RWPE2 (cell line): ENCODE data around the gene KIRREL3.

ENCODE experiments used
- ATAC-seq: fragments of 200-7000 bp; cut with Tn5 transposase; 3 replicates; pipeline ENCODE4 v1.9.1; 2021; ENCODE audit warnings: low read depth
- DNase-seq: peaks from one replicate; pipeline ENCODE4 v3.0.0-alpha.2; 2020; ENCODE audit warnings: low spot score
- H3K27ac ChIP-seq: fragments of 450-650 bp; 2 replicates; pipeline ENCODE4 v1.5.1; 2017; ENCODE audit warnings: mild to moderate bottlenecking; ENCODE audit not compliant: poor library complexity, severe bottlenecking
- H3K27me3 ChIP-seq: fragments of 250-450 bp; sonication (Bioruptor Pico); 2 replicates; pipeline ENCODE4 v1.5.1; 2021; ENCODE audit warnings: mild to moderate bottlenecking, moderate library complexity; ENCODE audit not compliant: insufficient read depth, poor library complexity, severe bottlenecking
- H3K36me3 ChIP-seq: fragments of 250-450 bp; sonication (Bioruptor Pico); 2 replicates; pipeline ENCODE4 v1.5.1; 2020; ENCODE audit warnings: low read depth, mild to moderate bottlenecking, moderate library complexity
- H3K4me1 ChIP-seq: fragments of 250-450 bp; sonication (Bioruptor Pico); 2 replicates; pipeline ENCODE4 v1.5.1; 2021; ENCODE audit warnings: mild to moderate bottlenecking, moderate library complexity; ENCODE audit not compliant: insufficient read depth, poor library complexity, severe bottlenecking
- H3K4me3 ChIP-seq: fragments of 250-450 bp; sonication (Bioruptor Pico); 2 replicates; pipeline ENCODE4 v1.5.1; 2021; ENCODE audit warnings: mild to moderate bottlenecking, moderate library complexity; ENCODE audit not compliant: severe bottlenecking
- H3K9me3 ChIP-seq: fragments of 250-450 bp; sonication (Bioruptor Pico); 2 replicates; pipeline ENCODE4 v1.5.1; 2021; ENCODE audit warnings: mild to moderate bottlenecking, moderate library complexity; ENCODE audit not compliant: severe bottlenecking
- CTCF ChIP-seq: fragments of 450-650 bp; IDR thresholded peaks from one replicate; pipeline ENCODE4 v1.5.1; 2017; ENCODE audit warnings: mild to moderate bottlenecking, moderate library complexity; ENCODE audit not compliant: poor library complexity, severe bottlenecking

Gene KIRREL3

GRCh38 chr11:126595560-126595959 lies 405.0 kb downstream of the KIRREL3 start:
- no peaks in the 10 kb centered on the region for H3K9me3 ChIP-seq
- H3K4me3 ChIP-seq = no peak overlapping the region
- no peak overlapping the region for H3K27ac ChIP-seq
- no peaks in the 10 kb centered on the region for H3K27me3 ChIP-seq
- no peak for DNase-seq
- no peaks in the 10 kb centered on the region for H3K4me1 ChIP-seq
- H3K36me3 ChIP-seq = no peaks in the 10 kb centered on the region
- TF ChIP-seq CTCF = no peak
- no peak for ATAC-seq

DNA sequence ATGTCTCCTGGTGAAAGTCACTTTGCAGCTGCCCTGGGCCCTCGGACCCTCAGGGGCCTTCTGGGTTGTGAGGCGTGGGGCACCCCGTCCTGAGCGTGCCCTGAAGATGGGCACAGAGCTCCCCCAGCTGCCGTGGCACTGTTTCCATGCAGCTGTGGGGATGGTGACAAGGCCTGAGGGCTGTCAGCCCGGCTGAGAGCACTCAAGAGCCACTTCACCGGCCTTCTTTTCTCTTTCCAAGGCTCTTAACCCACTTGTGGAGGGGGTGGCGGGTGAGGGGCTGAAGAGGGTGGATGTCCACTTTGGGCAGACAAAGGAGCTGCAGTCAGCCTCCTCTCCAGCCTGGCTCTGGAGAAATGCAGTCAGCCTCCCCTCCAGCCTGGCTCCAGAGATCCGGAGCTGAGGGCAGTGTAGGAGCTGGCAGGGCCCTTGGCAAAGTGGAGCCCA lies 405.6 kb downstream of the KIRREL3 start:
- no peak for TF ChIP-seq CTCF
- no peaks in the 10 kb centered on the region for H3K4me1 ChIP-seq
- H3K27ac ChIP-seq = no peak overlapping the region
- DNase-seq (no peak), ATAC-seq (no peak)
- no peaks in the 10 kb centered on the region for H3K36me3 ChIP-seq
- no peaks in the 10 kb centered on the region for H3K9me3 ChIP-seq
- H3K27me3 ChIP-seq = no peaks in the 10 kb centered on the region
- no peak overlapping the region for H3K4me3 ChIP-seq

DNA sequence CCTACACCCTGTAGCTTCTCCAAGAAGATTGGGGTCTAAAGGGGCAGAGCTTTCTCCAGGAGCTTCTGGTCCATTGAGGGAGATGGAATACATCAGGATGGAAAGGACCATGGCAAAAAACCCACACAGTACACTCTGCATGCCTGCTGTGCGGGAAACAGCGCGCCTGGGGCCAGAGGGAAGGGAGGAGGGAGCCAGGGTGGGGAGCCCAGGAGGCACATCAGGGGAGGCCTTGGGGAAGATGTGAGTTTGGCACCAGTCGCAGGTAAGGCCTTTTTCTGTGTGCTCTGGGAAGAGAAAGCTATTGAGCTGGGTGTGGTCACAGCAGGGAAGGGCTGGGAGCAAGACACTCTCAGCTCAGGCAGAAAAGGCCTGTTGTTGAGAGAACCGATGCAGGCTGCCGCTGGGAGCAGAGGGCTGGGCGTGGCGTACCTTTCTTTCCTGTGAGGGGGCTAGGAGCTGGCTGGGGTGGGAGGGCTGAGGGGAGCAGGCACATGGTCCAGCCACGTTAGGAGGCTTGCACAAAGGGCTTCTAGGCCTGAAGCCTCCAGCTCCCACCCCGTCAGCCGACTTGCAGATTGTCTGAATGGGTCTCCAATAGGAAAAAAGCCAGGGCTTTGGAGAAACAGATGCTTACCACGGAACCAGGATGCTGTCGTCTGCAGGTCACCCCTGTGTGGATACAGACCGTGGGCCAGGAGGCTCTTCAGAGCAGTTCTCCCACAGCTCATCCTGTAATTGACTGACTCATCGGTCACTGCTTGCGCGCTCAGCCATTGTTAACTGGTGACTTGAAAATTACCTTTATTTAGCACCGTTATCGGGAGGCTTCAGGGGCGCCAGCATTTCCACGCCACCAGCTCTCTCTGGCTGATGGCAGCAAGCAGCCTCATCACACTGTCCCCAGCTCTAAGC lies 407.8 kb downstream of the KIRREL3 start:
- TF ChIP-seq CTCF = no peak
- H3K27ac ChIP-seq = no peak overlapping the region
- ATAC-seq = 0 out of 3 replicates have a peak, but pooled peaks have one; percentile 26
- no peaks in the 10 kb centered on the region for H3K27me3 ChIP-seq
- H3K36me3 ChIP-seq = no peaks in the 10 kb centered on the region
- H3K4me1 ChIP-seq = no peaks in the 10 kb centered on the region
- no peak for DNase-seq
- H3K9me3 ChIP-seq = no peaks in the 10 kb centered on the region
- no peak overlapping the region for H3K4me3 ChIP-seq

GRCh38 chr11:126591966-126592489 lies 408.5 kb downstream of the KIRREL3 start:
- no peak overlapping the region for H3K27ac ChIP-seq

More at GRCh38 chr11:126591966-126592489, 408.5 kb downstream of the KIRREL3 start:
- Histone ChIP-seq H3K9me3 (no peaks in the 10 kb centered on the region), H3K4me3 (no peak overlapping the region), H3K27me3 (no peaks in the 10 kb centered on the region), H3K36me3 (no peaks in the 10 kb centered on the region), H3K4me1 (no peaks in the 10 kb centered on the region)
- DNase-seq (no peak), ATAC-seq (0 out of 3 replicates have a peak, but pooled peaks have one; percentile 10)
- TF ChIP-seq CTCF = no peak
